ENCODE measurements around the gene COL16A1.

COL16A1 gene

DNA sequence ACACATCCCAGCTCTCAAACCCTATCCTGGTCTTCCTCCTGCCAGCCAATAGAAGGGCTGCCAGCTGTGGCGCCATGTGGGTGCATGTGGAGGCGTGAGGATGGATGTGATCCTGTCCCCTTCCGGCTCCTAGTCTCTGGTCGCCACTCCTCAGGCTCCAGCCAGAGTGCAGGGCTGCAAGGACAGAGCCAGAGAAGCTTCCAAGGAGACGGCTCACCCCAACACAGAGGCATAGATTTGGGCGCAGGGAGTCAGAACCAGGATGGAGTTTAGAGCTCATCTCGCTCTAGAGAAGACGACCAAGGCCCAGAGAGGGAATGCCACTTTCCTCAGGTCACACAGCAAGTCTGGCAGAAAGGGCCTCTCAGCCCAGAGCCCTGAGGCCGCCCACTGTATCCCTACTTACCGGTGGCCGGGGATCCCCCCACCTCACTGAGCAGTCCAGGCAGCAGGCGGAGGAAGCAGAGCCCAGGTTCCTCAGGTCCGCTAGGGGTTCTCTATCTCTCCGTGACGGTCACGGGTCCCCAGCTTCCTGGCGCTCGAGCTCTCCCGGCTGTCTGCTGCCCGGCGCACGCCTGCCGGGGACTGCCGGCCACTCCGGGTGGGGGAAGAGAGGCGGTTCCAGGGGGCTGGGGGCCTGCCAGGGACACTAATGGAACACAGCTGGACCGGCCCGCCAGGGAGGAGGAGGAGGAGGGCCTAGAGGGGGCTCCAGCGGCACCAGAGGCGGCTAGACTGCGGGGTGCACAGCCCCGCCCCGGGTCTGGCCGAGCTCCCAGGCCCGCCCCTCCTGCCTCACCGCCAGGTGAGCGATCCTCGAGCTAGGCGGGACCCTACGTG is at the start of gene COL16A1:
Gene COL16A1, minus strand, starts transcription at position 587 of the 840 bp plus-strand sequence. CDS start 1,824 bp downstream, outside the sequence.
- in situ Hi-C loops (cut with MboI; ENCODE audit: low sequenced_read_pairs): no loop called here

DNA sequence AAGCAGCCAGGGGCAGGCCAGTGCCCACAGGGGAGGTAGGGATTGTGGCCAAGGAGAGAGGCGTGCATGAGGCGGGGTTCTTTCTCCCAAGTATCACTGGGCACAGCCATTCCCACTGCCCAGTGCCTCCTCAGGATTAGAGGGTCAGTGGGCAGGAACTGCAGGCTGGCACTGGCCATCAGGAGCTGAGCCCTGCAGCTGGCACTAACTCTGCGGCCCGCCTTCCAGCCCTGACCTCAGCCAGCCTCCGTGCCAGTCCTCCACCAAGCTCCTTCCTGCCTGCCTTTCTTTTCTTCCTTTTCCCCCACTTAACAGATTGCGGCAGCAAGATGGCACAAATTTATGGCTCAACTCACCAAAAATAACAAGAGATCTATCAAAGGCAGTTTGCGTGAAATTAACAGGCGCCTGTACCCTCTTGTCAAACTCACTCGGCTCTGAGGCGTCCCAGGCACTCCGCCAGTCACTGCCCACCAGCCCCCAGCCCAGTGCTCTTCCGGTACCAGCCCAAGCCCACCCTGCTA is 49.2 kb upstream of the COL16A1 start:
- in situ Hi-C loops (cut with MboI; ENCODE audit: low sequenced_read_pairs): no loop called here

DNA sequence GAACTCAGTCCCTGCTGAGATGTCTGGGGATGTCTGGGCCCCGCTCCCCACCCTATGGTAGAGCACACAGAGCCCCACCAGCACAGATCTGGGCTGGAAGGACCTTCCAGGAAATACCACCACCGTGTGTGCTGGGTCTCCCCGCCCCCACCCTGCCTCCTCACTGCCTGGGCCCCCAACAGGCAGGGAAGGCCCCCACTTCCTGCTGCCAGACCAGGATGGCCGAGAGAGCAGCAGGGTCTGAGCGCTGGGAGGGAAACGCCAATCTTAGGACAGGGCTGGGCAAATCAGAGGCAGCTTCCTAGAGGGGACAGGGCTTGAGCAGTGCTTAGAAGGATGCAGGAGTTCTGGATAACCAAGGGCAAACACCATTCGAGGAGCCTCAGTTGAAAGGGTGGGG is 48.4 kb upstream of the COL16A1 start:
- in situ Hi-C loops (cut with MboI; ENCODE audit: low sequenced_read_pairs): no loop called here

DNA sequence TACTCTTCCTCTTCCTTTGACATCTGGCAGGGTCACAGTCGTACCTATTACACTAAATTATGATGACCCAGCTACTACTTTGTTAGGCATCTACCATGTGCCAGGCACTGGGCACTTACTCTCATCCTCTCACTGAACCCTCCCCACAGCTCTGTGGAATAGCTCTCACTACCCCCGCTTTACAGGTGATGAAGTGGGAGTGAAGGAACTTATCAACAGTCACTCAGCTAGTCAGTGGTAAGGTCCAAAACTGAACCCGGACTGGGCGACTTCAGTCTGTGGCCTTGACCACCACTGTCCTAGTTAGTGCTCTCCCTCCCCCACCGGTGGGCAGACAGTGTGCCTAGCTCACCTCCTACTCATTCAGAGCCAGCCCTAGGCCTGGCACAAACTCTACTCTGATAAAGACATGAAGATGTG is 48.0 kb upstream of the COL16A1 start:
- in situ Hi-C loops (cut with MboI; ENCODE audit: low sequenced_read_pairs): no loop called here

DNA sequence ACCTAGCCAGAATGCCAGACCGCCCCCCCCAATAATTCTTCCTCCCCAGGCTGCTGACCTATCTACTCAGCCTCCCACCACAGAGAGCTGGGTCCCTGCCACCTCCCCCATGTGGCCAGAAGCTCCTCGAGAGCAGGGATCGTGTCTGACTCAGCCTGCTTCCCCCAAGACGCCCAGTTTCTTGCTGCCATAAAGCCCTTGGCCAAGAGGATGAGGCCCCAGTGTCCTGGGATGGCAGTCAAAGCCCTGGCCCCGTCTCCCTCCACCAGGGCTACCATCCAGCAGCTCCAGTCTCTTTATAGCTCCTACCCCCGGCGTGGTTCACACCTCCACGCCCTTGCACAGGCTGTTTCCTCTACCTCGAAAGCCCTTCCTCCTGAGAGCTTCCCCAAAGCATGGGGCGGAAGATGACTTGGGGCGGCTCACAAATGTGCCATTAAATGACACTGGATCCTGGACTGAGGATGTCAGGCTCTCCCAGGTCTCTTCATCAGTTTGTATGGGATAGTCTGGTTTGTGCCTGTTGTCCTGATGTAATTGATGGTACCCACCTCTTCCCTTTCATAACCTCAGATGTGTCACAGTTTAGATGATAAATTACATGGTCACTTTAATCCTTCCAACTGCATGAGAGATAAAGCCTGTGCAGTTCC is 47.2 kb upstream of the COL16A1 start:
- in situ Hi-C loops (cut with MboI; ENCODE audit: low sequenced_read_pairs): no loop called here

DNA sequence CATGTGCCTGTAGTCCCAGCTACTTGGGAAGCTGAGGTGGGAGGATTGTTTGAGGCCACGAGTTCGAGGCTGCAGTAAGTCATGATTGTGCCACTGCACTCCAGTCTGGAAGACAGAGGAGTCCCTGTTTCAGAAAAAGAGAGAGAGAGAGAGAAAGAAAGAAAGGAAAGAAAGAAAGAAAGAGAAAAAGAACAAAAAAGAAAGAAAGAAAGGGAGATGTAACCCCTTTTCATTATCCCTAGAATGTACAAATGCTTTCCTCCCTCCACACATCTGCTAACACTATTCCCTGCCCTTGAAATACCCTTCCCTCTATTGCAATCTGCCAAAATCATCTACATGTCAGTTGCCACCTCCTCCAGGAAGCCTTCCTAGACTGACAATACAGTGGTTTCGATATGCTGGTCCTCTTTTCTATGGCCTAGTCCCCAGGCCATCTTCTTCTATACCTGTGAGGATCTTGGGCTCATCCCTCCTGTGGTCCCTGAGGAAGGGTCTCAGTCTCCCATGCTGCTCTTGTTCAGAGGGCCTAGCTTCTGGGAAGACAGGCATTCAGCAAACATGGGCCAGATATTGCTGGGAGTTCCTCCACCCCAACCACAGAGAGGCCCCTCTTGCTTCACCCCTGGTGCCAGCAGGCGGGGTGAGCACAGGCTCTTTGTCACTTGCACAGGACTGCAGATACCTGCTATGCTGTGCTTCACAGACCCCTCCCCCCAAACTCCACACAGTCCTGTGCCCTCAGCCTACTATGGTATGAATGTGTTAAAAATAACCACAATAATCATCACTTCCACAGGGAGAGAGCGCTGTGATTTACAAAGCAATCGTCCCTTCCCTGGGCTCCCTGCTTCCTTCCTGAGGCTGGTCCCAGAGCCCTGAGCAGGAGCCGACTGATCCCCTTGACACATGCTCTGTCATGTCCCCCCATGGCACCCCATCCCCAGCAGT is 46.2 kb upstream of the COL16A1 start:
- in situ Hi-C loops (cut with MboI; ENCODE audit: low sequenced_read_pairs): no loop called here

DNA sequence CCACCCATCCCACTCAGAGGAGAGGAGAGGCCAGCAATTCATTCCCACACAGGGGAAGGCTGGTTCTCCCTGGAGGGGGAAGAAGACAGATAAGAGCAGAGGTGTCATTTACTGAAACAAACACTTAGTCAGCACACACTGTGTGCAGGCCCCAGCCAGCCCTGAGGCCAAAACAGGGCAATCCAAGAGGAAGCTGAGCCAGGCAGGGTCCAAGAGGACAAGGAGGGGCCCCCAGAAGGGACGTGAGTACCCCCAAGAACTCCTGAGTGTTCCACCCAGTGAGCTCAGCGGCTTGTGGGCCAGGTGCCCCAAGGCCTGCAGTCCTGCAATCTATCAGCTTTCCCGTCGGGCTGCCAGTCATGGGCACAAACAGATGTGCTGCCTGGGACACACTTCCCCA is 44.5 kb upstream of the COL16A1 start:
- in situ Hi-C loops (cut with MboI; ENCODE audit: low sequenced_read_pairs): no loop called here

DNA sequence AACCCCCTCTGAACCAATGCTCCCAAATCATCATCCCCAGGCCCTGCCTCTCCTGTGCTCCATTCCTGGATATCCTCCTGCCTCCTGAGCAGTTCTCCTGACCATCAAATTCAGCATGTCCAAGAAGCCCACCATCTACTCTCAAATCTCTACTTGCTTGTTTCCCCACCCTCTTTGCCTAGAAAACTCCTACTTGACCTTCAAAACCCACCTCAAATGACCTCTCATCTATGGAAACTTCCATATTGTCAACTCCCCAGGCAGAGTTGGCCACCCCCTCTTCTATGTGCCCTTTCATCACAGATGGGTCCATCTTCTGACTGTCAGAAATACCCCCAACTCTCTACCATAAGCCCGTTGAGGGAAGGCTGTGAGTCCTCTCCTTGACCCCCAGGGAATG is 43.5 kb upstream of the COL16A1 start:
- in situ Hi-C loops (cut with MboI; ENCODE audit: low sequenced_read_pairs): no loop called here

DNA sequence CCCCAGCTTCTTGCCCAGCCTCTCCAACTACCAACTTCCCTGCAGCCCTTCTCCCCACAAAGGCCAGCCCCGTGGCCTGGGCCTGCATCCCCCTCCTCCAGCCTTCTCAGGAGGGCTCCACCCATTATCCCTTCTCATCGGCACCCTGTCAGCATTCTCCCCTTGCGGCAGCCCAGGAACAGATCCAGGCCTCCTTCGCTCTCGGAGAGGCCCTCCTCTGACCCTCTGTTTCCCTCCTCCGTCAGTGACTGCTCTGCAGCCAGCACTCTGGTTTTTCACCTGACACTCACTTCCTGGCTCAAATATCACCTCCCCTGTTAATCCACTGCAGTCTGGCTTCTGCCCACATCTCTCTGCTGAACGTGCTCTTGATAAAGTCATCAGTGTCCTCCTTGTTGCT is 42.9 kb upstream of the COL16A1 start:
- in situ Hi-C loops (cut with MboI; ENCODE audit: low sequenced_read_pairs): no loop called here

DNA sequence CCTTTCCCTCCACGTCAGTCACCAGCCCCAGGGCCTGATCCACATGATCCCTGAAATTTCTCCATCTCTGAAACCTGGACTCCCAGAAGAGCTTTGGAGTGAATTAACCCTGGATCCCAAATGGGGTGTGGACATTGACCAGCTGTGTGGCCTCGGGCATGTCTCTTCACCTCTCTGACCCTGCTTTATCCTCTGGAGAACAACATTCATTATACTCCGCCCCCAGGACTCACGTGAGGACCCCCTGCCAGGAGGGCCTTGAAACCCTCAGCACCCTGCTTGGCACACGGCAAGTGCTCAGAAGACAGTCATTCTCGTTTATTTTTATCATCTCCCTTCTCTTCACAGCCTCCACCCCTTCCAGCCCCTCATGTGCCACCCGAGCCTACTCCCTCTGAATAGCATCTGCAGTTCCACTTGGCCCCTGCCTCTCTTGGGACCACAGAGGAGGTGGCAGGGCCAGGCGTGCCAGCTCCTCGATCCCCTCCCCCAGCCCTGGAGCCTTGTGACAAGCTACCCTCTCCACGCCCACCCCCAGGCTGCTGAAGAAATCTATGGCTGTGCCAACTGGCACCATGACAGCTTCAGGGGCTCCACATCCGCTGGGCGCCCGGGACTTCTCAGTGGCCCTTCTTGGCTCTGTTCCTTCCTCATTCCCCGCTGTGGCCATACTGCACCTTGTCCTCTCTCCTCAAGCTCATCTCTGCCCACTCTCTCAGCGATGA is 42.3 kb upstream of the COL16A1 start:
- in situ Hi-C loops (cut with MboI; ENCODE audit: low sequenced_read_pairs): no loop called here

DNA sequence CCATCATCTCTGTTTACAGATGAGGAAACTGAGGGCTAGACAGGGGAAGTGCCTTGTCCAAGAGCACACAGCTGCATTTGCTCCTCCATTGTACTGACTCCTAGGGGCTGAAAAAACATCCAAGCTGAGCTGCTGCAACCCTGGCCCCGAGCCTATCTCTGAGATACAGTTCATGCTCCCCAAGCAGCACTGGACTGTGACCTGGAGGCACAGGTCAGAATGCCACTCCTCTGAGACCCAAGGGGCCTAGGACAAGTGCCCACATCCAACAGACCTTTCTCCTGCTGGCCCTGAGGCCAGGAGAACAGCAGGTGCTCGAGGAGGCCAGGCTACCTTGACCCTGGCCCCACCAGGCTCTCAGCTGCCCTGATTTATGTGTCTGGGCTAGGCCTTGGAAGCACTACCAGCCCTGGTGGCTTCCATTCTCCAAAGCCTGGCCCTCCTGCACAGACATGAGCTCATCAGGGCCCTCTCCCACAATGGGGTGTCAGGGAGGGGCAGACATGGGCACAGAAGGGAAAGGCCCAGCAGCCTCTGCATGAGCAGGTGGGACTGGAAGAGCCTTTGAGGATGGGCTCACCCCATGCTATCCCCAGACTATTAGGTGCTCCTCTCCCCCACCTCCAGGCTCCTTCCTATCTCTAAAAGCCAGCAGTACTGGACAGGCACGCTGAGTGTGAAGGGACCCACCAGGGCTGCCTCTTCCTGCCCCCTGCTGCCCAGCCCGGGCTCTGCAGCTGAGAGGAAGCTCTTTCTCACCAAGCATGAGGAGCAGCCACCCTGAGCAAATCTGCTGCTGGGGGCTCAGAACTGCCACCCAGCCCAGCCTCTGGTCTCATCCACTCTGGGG is 41.5 kb upstream of the COL16A1 start:
- in situ Hi-C loops (cut with MboI; ENCODE audit: low sequenced_read_pairs): no loop called here

DNA sequence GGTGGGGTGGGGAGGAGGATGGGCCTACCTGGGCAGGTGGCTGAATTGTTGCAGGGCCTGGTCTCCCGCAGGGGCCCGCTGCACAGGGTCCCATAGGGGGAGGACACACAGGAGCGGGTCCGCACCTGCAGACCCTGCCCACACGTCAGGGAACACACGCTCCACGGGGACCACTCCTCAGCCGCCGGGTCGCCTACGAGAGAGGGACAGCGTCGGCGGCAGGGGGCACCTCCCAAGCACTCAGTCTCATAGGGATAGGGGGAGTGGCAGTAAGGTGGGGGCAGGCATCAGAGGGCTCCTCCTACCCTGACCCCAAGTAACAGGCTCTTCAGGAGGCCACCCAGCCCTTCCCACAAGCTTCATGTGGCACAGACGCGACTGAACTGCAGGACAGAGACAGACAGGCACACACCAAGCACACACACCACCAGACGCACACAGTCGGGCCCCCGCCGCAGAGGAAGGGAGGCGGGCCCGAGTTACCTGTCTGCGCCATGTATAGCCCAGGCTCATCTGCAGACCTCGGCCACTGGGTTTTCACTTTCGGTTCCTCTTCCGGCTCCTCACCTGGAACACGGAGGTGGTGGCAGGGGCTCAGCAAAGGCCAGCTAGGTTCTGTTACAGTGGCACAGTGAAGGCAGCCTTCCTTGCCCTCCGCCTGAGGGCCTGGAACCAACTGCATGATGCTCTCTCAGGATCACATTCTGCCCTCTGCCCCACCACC is 40.5 kb upstream of the COL16A1 start:
- in situ Hi-C loops (cut with MboI; ENCODE audit: low sequenced_read_pairs): no loop called here

DNA sequence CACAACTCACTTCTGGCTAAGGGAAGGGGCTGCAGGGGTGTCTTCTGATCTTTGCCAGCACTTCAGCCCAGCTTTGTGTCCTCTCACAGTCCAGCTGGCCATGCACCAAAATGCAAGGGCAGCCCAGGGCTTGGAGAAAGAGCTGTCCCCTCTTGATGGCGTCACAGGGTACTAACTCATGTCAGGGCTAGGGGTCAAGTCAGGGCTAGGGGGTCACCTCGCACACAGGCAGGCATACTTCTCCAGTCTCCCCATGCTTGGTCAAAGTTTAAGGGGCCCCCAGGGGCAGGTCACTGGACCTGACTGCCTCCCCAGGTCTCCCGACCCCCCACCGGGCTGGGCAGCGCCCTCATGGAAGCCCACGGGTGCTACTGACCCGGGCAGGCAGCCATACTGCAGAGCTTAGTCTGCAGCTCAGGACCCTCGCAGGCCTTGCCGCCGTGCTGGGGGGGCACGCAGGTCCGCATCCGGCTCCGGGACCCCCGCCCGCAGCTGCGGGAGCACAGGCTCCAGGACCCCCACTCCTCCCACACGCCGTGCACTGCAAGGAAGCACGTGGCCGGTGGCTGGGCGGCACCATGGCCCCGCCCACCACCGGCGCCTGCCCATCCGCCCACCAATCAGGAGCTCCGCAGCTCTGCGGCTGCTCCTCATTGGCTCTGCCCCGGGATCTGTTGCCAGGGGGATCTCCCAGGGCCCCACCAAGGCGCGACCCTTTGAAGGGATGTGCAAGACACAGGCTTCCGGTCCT is 38.8 kb upstream of the COL16A1 start:
- in situ Hi-C loops (cut with MboI; ENCODE audit: low sequenced_read_pairs): no loop called here

DNA sequence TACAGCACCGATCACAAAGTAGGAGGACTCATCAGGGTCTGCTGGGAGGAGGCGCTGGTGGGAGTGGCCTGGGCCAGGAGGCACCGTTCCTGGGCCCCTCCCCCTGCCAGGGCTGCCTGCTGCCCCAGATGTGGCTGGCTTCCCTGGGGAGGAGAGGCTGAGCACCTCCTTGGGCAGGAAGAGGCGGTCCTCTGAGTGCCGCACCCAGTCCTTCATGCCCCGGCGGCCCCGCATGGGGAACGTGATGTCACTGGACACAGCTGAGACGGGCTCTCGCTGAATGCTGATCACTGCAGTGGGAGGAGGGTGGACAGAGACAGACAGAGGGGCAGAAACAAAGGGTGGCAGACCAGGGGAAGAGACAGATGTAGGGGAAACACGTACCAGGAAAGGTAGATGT is 35.5 kb upstream of the COL16A1 start:
- in situ Hi-C loops (cut with MboI; ENCODE audit: low sequenced_read_pairs): no loop called here

DNA sequence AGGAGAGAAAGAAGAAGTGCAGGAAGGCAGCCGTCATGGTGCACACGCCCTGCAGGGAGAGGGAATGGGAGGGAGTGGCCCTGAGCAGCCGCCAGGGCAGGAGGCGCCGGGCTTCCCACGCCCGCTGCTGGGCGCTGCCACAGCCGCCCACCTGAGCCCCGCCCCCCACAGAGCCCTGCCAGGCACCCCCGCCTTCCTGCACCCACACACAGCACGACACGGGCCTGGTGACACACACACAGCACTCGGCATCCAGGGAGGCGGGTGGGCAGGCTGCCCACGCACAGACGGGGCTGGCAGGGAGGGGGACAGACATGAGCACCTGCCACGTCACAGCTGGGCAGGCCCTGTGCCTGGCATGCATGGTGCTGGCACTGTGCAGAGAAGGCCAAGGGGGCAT is 32.9 kb upstream of the COL16A1 start:
- in situ Hi-C loops (cut with MboI; ENCODE audit: low sequenced_read_pairs): no loop called here

DNA sequence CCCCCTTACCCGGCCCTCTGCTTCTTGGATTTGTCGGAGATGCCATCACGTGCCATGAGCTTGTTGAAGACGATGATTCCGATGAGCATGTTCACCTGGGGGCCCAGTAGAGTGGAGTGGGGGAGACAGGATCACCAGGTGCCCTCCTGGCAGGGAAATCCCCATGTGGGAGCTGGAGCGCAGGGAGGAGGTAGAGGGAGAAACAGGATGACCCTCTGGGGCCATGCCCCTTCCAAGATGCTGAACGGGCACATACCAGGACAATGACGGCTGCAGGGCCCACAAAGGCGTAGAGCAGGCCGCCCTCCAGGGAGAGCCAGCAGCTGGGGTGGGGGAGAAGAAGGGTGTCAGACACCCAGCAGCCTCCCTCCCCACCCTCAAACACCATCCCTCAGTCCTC is 31.8 kb upstream of the COL16A1 start:
- in situ Hi-C loops (cut with MboI; ENCODE audit: low sequenced_read_pairs): no loop called here

DNA sequence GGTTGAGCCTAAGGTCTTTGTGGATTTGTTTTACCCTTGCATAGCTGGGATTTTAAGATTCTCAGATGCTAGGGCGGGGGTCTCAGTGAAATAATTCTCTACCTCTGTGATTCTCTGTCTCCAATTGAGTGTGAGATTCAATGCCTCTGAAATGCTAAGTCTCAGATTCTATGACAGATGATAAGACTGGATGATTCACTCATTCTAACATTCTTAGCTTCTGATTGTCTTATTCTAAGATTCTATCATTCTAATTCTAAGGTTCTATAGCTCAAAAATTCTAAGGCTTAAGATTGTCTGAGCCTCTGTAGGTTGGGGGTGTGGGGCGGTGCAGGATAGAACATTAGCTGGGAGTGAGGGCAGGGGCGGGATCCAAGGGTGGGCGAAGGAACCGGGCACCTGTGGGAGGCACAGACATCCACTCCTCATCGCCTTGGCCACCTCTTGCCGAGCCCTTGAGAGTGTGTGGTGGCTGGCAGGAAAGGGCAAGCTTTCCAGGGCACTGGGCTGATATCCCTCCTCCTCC is 30.8 kb upstream of the COL16A1 start:
- in situ Hi-C loops (cut with MboI; ENCODE audit: low sequenced_read_pairs): no loop called here
